CD4-positive, alpha-beta T cell treated with Interleukin-1 beta for 1 hour (primary cell): ENCODE results near the gene NDST4.
"Not testable (repeated sequence)": the region's sequence is repeated elsewhere in the genome, so short reads cannot be mapped to it uniquely, and the experiment has no call there.

Experiments used
- DNase-seq, 2 donors: peaks; one replicate each; pipeline ENCODE4 v3.0.0-alpha.2; 2020 to 2022

The NDST4 gene

DNA sequence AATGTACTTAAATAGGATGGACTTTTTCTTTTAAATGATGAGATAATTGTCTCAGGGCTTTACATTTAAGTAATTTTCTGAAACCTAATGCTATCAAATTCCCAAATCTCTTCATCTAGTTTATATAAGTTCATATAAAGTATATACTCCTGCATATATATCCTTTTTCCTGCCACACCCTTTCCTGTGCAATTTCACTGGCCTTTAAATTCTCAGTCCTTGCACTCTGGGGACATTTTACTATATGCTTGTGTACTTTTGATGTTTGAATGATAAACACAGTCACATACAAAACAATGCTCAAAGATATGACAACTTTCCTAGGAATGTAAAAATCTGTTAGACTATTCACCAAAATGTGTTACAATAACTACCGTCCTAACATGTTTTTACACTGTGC is 60.1 kb downstream of the NDST4 start:
- no peak for DNase-seq

DNA sequence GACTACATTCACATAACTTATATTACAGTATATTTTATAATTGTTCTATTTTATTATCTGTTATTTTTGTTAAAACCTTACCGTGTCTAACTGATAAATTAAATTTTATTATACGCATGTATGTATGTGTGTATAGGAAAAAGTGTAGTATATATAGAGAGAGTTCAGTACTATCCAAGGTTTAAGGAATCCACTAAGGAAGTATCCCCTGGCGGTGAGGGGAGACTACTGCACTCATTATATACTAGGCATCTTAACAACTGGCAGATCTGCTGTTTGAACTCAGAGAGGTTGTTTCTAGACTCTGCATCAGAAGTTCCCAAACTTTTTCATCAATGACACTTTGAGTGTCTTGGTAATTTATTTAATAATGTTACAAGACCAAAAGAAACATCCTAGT is 70.9 kb downstream of the NDST4 start:
- no peak for DNase-seq

DNA sequence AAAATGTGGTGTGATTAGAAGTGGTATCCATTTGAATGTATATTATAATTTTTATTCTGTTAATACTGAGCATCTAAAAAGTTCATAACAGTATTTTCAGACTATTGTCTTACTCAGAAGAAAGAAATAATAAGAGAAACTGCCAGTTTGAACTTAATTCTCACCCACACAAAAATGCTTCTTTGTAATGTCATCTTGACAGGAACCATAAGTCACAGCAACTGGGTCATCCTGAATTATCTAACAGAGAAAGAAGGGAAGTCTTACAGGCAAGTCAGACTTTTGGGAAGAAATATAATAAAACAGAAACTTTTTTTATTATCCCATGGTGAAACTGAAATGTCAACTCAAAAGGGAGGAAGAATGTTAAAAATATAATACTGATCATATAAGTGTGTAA is 83.1 kb downstream of the NDST4 start:
- DNase-seq = no peak

GRCh38 chr4:115028682-115029410 is 84.6 kb downstream of the NDST4 start:
- DNase-seq = no peak

DNA sequence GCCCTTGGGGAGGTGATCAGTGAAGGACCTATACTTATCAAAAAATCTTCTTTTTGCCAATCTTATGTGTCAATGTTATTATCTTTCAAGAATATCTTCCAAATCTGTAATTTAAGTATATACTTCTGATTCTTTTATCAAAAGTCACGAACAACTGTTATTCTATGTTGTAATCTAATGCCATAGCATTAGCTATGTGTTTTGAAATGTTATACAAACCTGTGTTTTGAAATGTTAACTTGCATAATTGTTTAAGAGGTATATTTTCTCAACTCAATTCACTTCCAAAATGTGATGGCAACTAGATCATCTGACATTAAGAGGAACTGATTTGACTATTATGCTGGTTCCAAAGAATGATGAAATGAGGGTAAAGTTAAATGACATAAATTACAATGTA is 113.5 kb downstream of the NDST4 start:
- DNase-seq = no peak

DNA sequence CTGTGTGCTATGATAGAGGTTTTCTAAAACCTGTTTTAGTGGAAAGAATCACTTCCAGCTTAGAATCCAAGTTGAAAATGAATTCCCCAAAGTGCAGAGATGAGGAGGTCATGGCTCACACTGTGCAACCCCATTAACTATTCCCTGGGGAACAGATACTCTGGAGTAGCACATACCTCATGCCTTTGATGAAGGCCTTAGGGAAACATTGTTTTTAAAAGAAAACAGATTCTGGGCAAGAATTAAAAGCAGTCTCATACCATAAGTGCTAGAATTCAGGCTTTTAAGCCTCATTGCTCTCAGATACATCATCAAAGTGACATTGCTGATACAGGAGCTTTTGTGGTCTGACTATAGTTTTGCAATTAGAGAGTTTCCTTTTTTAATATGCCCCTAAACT is 115.1 kb downstream of the NDST4 start:
- no peak for DNase-seq

DNA sequence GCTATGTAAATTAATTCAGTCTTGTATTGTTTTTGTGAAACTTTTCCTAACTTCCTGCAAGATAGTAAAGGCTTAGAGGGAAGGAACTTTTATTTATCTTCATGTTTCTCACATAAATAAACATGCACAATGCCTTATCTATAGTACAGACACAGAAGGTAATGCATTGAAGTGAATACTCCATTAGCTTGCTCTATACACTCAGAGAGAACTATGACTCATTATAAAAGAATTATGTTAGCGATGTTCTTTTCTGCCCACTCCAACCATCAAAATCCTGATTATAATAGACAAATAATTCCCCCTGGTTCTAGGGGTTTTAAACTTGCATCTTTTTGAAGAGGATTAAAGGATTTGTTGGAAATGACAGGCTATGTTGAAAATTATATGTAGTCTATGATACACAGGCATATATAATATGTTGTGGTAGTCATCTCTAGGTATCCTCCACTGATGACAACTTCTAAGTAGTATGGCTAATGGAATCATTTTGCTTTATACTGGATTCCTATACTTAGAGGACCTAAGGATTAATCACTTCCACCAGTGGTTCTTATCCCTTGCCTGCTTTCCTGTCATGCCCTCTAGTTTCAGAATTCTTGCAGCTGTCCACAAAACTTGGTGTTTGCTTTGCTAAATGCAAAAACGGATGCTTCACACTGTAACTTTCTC is 115.7 kb downstream of the NDST4 start:
- DNase-seq = no peak

DNA sequence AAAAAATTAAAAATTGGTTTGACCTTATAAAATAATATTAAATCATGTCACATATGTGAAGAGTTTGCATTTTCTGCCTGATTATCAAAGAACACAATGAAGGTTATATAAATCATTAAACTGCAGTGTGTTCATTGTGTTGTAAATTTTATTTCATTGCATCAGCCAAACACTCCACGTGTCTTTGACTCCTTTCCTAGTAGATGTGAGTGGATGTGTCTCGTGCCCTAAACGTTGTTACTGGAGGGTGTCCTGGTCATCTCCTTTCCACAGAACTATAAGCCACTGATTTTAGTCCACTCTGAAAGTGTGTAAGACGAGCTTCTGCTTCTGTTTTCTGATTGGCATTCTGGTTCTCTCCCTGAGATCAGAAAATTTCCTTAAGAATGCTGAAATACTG is 127.3 kb downstream of the NDST4 start:
- DNase-seq = no peak

DNA sequence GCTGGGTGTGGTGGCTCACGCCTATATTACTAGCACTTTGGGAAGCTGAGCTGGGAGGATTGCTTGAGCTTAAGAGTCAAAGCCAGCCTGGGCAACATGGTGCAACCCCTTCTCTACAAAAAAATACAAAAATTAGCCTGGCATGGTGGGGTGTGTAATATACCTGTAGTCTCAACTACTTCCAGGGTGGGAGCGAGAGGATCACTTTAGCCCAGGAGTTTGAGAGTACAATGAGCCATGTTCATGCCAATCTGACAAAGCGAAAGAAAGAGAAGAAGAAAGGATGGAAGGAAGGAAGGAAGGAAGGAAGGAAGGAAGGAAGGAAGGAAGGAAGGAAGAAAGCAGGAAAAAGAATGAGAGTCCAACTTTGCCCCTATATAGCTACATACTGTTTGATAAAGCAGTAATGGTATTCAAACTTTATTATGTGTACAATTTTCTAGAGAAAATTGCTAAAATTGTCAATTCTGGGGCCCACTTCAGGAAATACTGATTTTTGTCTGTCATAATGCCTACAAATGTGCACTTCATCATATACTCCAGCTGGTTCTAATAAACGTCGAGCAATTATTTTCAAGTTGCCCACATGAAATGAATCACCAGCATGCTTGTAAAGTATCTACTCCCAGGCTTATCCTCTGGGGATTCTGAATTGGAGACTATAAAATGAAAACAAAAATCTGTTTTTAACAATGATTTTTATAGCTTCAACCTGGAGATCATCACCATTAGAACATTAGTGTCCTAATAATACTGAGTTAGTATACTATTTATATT is 132.3 kb downstream of the NDST4 start:
- DNase-seq = no peak

DNA sequence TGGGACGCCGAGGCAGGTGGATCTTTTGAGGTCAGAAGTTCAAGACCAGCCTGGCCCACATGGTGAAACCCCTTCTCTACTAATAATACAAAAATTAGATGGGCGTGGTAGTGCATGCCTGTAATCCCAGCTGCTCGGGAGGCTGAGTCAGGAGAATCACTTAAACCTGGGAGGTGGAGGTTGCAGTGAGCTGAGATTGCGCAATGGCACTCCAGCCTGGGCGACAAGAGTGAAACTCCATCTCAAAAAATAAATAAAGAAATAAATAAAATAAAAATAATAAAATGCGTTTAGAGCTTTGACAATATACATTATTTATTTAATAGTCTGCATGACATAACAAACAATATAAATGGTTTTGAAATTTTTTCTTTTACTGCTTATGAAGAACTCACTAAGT is 133.0 kb downstream of the NDST4 start:
- DNase-seq = not testable (repeated sequence)

- DNase-seq = no peak
Measured at GRCh38 chr4:114976901-114977300, 136.5 kb downstream of the NDST4 start.

DNA sequence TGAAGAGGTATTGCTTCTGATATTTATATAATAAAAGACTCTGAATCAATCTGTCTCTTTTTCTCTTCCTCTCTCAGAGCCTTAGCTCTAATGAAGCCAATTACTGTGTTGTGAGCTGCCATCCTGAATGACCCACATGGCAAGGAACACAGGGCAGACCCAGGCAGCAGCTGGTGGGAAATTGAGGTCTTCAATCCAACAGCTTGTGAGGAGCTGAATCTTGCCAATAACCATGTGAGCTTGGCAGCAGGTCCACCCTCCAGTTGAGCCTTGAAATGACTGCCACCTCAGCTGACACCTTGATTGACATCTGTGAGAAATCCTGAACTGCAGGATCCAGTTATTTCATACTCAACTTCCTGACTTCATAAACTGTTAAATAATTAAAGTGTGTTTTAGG is 149.4 kb downstream of the NDST4 start:
- no peak for DNase-seq

DNA sequence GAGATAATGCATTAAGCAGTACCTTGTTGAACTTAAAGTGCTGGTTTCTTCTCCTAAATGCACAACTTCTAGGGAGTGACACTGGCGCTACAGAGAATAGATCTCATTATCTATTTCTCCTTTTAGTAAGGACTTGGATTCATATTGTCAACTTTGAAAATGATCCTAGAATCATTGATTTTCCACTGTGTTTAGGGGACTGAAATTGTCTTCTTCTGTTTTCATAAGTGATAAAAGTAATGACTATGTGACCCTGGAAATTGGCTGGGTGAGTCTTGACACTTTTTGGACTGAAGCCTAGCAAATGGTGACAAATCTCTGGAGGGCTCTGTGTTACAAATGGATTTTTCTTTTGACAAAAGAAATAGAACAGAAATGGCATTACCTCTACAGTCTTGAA is 167.8 kb downstream of the NDST4 start:
- no peak for DNase-seq

DNA sequence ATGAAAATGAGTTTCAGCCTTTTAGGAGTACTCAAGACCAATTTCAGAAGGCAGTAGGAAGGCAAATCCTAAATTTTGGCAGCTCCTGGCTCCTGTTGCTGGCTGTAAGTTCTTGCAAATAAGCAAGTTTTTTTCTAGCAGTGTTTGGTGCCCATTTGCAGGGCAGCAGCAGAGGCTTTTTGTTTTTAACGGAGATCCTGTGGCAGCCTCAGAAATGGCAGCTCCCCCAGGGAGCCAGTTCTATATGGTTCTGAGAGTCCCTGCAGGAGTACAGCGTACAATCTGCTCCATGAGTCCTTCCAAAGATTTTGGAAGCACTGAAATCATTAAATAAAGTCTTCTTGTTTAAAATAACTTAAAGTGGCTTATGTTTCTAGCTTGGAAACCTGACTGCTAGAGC is 171.9 kb downstream of the NDST4 start:
- DNase-seq = no peak

DNA sequence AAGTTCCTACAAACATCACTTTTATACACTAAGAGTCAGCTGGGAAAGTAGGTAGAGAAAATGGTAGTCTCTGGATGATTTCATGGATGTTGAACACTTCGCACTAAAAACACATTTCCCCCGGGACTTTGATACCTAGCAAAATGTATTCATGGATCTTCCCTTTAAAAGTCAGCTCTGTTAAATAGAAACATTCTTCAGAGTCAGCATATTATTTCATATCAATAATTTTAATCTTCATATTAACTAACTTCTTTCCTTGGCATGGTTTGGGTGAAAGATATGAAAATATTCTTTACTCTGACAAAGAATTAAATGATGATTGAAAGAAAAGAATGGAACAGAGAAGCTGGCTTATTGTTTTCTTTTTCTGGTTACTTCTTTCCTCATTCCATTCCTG is 185.5 kb downstream of the NDST4 start:
- DNase-seq = no peak

DNA sequence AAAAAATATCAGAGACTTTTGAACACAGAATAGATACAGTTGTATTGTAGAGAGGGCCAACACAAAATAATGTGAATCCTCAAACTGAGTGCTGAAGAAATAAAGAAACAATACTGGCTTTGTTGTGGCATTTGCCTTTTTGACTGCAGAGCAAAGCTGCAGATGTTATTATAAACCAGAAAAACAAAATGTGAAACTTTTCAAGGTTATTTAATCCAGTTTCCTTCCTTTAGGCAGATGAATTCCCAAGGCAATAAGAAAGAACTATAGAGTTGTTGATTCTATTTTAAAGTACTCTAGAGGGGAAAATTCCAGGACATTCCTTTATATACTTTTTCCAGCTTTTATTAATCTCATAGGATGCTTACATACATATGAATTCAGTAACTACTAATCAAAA is 186.8 kb downstream of the NDST4 start:
- DNase-seq = no peak

DNA sequence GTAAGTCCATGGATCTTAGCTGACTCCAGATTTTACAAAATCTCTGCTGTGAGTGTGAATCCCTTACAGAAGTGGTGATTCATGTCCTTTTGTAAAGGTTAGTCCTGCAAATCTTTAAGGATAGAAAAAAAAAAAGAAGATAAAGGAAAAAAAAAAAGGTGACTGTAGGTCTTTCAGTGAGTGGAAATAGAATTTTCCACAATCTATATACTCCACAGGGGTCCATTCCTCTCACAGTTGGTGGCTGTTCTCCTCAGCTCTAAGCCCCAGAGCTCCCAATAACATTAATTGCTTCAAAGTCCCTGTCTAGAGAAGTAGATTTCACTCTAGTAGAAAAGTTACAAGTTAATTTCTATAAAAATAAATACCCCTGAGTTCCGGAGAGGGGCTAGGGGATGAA is 189.1 kb downstream of the NDST4 start:
- no peak for DNase-seq

- no peak for DNase-seq
Measured at GRCh38 chr4:114922592-114922933, 190.9 kb downstream of the NDST4 start.

DNA sequence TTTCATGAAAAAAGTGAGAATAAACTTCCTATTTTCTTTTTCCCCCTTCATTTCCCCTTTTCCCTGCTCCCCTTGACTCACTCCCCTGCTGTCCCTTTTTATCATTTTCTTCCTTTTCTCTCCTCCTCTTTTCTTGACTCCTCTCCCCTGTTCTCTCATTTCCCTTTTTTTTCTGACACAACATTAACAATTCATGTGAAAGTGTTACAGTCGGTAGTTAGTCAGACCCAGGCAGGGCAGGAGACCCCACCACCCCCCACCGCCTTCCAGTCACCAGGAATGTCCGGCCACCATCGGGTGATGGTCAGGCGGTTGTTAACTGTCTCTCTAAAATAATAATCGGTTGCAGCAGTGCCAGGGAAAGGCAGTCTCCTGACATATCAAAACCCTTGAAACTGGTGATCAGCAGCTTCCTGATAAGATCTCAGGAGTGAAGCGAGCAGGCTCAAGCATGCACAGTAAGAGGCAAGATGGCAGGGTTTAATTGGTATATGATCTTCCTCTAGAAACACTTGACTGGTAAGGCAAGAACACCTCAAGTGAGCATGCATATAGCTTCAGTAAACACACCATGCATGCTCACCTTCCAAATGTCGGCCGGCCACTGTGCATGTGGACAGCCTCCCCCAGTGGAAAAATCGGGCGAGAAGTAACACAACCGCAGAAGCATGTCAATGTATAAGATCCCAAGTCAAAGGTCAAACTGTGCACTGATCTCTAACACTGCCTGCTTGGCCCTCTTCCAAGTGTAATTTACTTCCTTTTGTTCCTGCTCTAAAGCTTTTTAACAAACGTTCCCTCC is 191.4 kb downstream of the NDST4 start:
- no peak for DNase-seq

DNA sequence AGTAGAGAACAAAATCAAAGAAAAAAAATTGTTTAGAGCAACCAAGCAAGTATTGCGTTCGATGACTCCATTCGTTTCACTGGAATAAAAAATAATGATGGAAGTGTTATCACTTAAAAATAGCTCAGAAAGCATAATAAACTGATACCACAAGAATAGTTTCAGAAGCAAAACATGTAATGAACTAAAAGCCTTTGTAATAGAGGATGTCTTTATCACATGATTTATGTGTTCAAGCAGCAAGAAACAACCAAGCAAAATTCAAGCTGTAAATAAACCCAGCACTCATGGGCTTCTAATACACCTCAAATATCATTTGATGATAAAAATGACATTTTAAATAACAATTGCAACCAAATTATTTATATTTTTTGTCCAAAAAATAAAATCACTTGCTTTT is 192.2 kb downstream of the NDST4 start:
- no peak for DNase-seq

DNA sequence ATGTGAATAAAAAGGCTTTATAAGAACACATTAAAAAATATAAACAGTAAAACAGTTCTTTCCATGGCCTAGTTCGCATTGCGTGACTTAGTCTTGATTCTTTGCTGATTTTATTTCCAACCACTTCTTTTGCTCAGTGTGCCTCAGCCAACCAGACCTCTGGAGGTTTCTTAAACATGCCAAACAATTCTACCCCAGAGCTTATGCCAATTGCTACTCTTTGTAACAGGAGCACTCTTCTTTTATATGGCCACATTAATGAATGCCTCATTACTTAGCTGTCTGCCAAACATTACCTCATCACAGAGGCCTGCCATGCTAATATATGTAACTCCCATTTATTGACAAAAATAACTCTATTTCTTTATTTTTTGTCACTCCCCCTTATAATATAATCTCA is 202.3 kb downstream of the NDST4 start:
- no peak for DNase-seq

DNA sequence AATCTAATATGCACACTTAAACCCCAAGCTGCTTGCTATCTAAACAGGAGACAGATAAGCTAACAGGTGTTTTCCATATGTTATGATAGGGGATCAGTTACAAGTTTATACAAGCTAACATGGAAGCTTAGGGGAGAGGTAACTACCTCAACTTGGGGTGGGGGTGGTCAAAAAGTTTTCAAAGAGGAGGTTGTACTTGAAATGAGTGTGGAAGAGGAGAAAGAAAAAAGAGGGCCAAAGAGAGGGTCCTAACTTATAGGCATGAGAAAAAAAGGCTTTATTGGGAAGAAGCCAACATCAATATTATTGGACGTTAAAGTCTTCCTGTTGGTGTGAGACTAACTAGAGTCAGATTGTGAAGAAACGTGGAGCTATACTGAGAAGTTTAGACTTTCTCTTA is 205.9 kb downstream of the NDST4 start:
- DNase-seq = no peak

DNA sequence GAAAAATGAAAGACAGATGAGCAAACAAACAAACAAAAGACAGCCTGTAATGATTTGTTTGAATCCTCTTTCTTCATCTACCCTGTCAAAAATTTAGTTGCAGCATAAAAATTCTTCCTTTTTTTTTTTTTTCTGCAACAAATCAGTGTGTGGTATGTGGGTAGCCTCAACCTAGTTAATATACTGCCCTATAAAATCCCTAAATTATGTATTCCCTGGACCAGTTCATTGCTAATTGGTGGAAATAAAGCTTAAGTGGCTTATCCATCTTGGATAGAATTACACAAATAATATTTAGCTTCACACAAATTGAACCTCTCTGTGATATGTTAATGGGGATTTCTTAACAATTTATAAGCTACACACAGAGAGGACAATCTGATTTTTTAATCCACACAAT is 208.4 kb downstream of the NDST4 start:
- no peak for DNase-seq
